Keratinocyte (primary cell): ENCODE results near the gene MFAP2. TPM values are rescaled to one million over a fixed set of nuclear protein-coding genes. Genes with fewer than 3 reads are reported as not detected.

Experiments used
- DNase-seq: peaks from one replicate; pipeline ENCODE4 v3.0.0-alpha.2; 2011; ENCODE audit warnings: low read depth, missing footprints, low spot score
- FAIRE-seq: peaks from 2 replicates; lab custom pipeline; 2011; peaks lifted over from hg19 to GRCh38; lab: Jason Lieb, UNC
- H2AFZ ChIP-seq: 2 replicates; pipeline ENCODE4 v1.6.0; 2012; ENCODE audit warnings: low read length, control low read depth, inconsistent platforms; ENCODE audit not compliant: control insufficient read depth
- H3K27ac ChIP-seq: 2 replicates; pipeline ENCODE4 v1.5.1; 2011; ENCODE audit warnings: low read length; ENCODE audit not compliant: control insufficient read depth, insufficient read depth
- H3K27me3 ChIP-seq: 3 replicates; pipeline ENCODE4 v1.6.0; 2011; ENCODE audit warnings: low read length; ENCODE audit not compliant: control insufficient read depth, insufficient read depth; ENCODE audit errors: extremely low read depth
- H3K36me3 ChIP-seq, 2 experiments: 2 replicates in 1 of 2; 3 replicates in 1 of 2; pipeline ENCODE4 v1.5.1; 2011; ENCODE audit warnings: low read length in 2 of 2, mild to moderate bottlenecking in 1 of 2; ENCODE audit not compliant: control insufficient read depth in 2 of 2, insufficient read depth in 2 of 2; ENCODE audit errors: extremely low read depth in 1 of 2
- H3K4me1 ChIP-seq: 3 replicates; pipeline ENCODE4 v1.5.1; 2011; ENCODE audit warnings: low read length; ENCODE audit not compliant: control insufficient read depth, insufficient read depth; ENCODE audit errors: extremely low read depth
- H3K4me2 ChIP-seq: 3 replicates; pipeline ENCODE4 v1.6.0; 2011; ENCODE audit warnings: low read depth, low read length; ENCODE audit not compliant: control insufficient read depth, insufficient read depth; ENCODE audit errors: extremely low read depth
- H3K4me3 ChIP-seq, 3 experiments: fragments of 200-600 bp in 1 of 3; sonication (generic) in 1 of 3; 2 replicates in 2 of 3; 3 replicates in 1 of 3; pipeline ENCODE4 v1.5.1; 2011 to 2016; ENCODE audit warnings: low read length in 3 of 3, mild to moderate bottlenecking in 3 of 3, control low read depth in 2 of 3, inconsistent platforms in 1 of 3, low read depth in 1 of 3, mixed read lengths in 1 of 3, mixed run types in 1 of 3, moderate library complexity in 1 of 3; ENCODE audit not compliant: control insufficient read depth in 2 of 3, insufficient read depth in 2 of 3; ENCODE audit errors: extremely low read depth in 1 of 3
- H3K79me2 ChIP-seq: 2 replicates; pipeline ENCODE4 v1.6.0; 2012; ENCODE audit warnings: low read length; ENCODE audit not compliant: control insufficient read depth, insufficient read depth
- H3K9ac ChIP-seq: 3 replicates; pipeline ENCODE4 v1.6.0; 2011; ENCODE audit warnings: low read length; ENCODE audit not compliant: control insufficient read depth, insufficient read depth; ENCODE audit errors: extremely low read depth
- H3K9me1 ChIP-seq: 3 replicates; pipeline ENCODE4 v1.6.0; 2011; ENCODE audit warnings: low read length; ENCODE audit not compliant: control insufficient read depth, insufficient read depth; ENCODE audit errors: extremely low read depth
- H3K9me3 ChIP-seq: 2 replicates; pipeline ENCODE4 v1.5.1; 2012; ENCODE audit warnings: low read depth, low read length; ENCODE audit not compliant: control insufficient read depth
- H4K20me1 ChIP-seq: 3 replicates; pipeline ENCODE4 v1.6.0; 2011; ENCODE audit warnings: low read length; ENCODE audit not compliant: control insufficient read depth, insufficient read depth; ENCODE audit errors: extremely low read depth
- EZH2 ChIP-seq: IDR thresholded peaks from one replicate; pipeline ENCODE4 v1.6.1; 2012; ENCODE audit warnings: inconsistent platforms, mild to moderate bottlenecking, low read length, moderate library complexity
- dilution Hi-C: fragments of 300-500 bp; cut with MboI; formaldehyde crosslinking; loops from one replicate; pipeline ENCODE4 v1.7.0; 2020; ENCODE audit warnings: low sequenced_read_pairs; ENCODE audit not compliant: extremely low pct_ligation_motif_present
- polyA plus RNA-seq, 5 experiments: library from polyadenylated mRNA; depleted of rRNA in 3 of 5; stranded (reverse) in 3 of 5; stranded (forward) in 1 of 5; unstranded in 1 of 5; fragments of >200 nt; gene quantifications; 1 replicate in 1 of 5; 2 replicates in 3 of 5; 3 replicates in 1 of 5; pipeline versions ENCODE4 v1.2.1 to v1.2.3, GENCODE V29; 2011 to 2012; ENCODE audit warnings: missing spikeins in 2 of 5, low read depth in 1 of 5, low replicate concordance in 1 of 5
- TF ChIP-seq, protein P1 (sequence below), 3 experiments: IDR thresholded peaks in 1 of 3; conservative IDR thresholded peaks in 1 of 3; optimal IDR thresholded peaks in 1 of 3; 2 replicates in 2 of 3; 3 replicates in 1 of 3; pipeline versions ENCODE3 to v1.5.1; 2011; ENCODE audit warnings: low read length in 3 of 3, mild to moderate bottlenecking in 3 of 3, moderate library complexity in 2 of 3, control low read depth in 1 of 3, inconsistent platforms in 1 of 3; ENCODE audit not compliant: insufficient read depth in 2 of 3; ENCODE audit errors: extremely low read depth in 1 of 3

Gene MFAP2
- polyA plus RNA-seq, 1 donor (not counting 4 experiments of a cell fraction or from before 2014, with no cell fraction given) = 34.6 TPM

DNA sequence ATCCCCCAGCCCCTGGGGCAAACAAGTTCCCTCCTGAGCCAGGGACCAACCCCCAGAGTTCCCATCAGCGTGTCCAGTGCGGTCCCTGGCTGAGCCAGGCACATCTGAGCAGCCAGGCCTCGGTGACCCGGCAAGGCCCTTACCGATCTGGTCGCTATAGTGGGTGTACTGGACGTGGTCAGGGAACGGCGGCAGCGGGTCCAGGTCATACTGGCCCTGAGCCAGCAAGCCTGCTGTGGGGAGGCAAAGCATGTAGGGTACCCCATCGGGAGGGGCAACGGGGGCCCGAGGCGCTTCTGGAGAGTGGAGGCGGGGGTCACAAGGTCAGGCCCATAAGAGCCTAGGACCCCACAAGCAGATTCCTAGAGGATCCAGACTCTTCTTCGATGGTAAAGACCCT, 3.5 kb downstream of the MFAP2 start:
- Histone ChIP-seq H3K9me1 (no peaks in the 10 kb centered on the region), H3K9ac (no peak overlapping the region), H3K27ac (no peak overlapping the region), H3K9me3 (no peaks in the 10 kb centered on the region), H3K4me2 (no peak overlapping the region), H4K20me1 (no peaks in the 10 kb centered on the region), H3K79me2 (peaks cover 25% of the 10 kb centered on the region), H3K4me3 (no peak overlapping the region), H3K27me3 (no peaks in the 10 kb centered on the region), H2AFZ (no peak overlapping the region), H3K4me1 (peaks cover 27% of the 10 kb centered on the region), H3K36me3 (peaks cover 9 to 17% of the 10 kb centered on the region in 2 experiments)
- dilution Hi-C loops = no loop called here
- FAIRE-seq (no peak), DNase-seq (no peak)
- TF ChIP-seq EZH2 = no peak
- TF ChIP-seq, protein P1, sequence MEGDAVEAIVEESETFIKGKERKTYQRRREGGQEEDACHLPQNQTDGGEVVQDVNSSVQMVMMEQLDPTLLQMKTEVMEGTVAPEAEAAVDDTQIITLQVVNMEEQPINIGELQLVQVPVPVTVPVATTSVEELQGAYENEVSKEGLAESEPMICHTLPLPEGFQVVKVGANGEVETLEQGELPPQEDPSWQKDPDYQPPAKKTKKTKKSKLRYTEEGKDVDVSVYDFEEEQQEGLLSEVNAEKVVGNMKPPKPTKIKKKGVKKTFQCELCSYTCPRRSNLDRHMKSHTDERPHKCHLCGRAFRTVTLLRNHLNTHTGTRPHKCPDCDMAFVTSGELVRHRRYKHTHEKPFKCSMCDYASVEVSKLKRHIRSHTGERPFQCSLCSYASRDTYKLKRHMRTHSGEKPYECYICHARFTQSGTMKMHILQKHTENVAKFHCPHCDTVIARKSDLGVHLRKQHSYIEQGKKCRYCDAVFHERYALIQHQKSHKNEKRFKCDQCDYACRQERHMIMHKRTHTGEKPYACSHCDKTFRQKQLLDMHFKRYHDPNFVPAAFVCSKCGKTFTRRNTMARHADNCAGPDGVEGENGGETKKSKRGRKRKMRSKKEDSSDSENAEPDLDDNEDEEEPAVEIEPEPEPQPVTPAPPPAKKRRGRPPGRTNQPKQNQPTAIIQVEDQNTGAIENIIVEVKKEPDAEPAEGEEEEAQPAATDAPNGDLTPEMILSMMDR (optimal IDR thresholded peaks at IDR 0.05 in 1 of 3, IDR thresholded peaks at IDR 0.05 in 1 of 3, conservative IDR thresholded peaks at IDR 0.05 in 1 of 3; ENCODE audit: extremely low read depth in 1 of 3, insufficient read depth in 2 of 3, low read length in 3 of 3) = no peak

DNA sequence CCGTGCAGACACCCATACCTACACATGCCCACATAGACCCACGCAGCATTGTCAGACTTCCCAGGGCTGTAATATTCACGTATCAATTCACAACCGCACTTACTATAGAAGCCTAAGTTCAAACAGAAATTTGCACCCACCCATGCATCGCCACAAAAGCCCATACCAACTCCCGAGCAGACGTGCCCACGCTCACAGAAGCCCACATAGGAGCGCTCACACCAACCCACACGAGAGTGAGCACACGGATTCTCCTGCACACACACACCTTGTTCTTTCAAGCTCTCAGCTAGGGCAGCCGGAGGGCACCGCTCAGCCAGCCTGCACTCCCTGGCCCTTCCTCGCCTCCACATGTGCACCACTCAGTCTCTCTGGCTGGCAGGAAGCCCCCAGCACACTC, 4.6 kb downstream of the MFAP2 start:
- dilution Hi-C loops = no loop called here
- Histone ChIP-seq H3K27ac (no peak overlapping the region), H3K79me2 (peaks cover 25% of the 10 kb centered on the region), H3K9me3 (no peaks in the 10 kb centered on the region), H3K9ac (no peak overlapping the region), H3K27me3 (no peaks in the 10 kb centered on the region), H3K9me1 (no peaks in the 10 kb centered on the region), H3K4me2 (no peak overlapping the region), H3K36me3 (peaks cover 9 to 17% of the 10 kb centered on the region in 2 experiments), H4K20me1 (no peaks in the 10 kb centered on the region), H2AFZ (no peak overlapping the region), H3K4me3 (no peak overlapping the region), H3K4me1 (peaks cover 19% of the 10 kb centered on the region)
- FAIRE-seq (no peak), DNase-seq (no peak)
- no peak for TF ChIP-seq EZH2
- TF ChIP-seq, protein P1 (optimal IDR thresholded peaks at IDR 0.05 in 1 of 3, IDR thresholded peaks at IDR 0.05 in 1 of 3, conservative IDR thresholded peaks at IDR 0.05 in 1 of 3; ENCODE audit: extremely low read depth in 1 of 3, insufficient read depth in 2 of 3, low read length in 3 of 3) = no peak
